ENCODE data around the gene EML2.

EML2 gene

DNA sequence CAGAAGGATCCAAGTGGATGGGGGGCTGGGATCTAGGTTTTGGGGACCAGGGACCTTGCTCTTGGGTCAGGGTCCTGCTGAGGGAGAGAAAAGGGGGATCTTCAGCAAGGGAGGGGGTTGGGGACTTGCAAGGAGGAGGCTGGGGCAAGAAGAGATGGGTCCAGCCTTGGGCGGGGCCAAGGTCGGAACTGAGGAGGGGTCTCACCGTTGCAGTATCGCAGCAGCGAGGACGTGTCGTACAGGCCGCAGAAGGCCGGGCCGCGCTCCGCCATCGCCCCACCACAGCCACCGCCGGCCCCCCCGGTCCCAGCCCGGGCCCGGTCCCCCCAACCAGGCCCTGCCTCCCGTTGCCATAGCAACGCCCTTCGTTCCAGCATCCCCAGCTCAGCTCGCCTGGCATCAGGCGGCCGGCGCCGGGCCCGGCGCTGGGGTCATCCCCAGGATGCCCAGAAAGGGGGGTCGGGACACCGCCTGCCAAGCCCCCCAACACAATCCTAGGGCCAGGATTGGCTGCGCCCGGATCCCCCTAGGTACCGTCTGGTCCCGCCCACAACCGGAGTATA lies 6.0 kb upstream of the EML2 start:
- H3K9me3 ChIP-seq (ENCODE audit: control insufficient read depth, insufficient read depth, low read length) = no peaks in the 10 kb centered on the region
- no peaks in the 10 kb centered on the region for H4K20me1 ChIP-seq (ENCODE audit: control insufficient read depth, insufficient read depth, low read depth, low read length)
- H3K9me2 ChIP-seq (replicated peaks; ENCODE audit: control insufficient read depth, low read length) = no peaks in the 10 kb centered on the region
- H3K4me3 ChIP-seq (ENCODE audit: low read length) = peak overlapping the region; percentile 71
- H3K27me3 ChIP-seq (ENCODE audit: control insufficient read depth, low read length) = peaks cover 18% of the 10 kb centered on the region
- peaks cover 46% of the 10 kb centered on the region for H3K4me1 ChIP-seq (ENCODE audit: control insufficient read depth, low read length)
- no peaks in the 10 kb centered on the region for H3K79me2 ChIP-seq (ENCODE audit: control insufficient read depth, low read length)
- H3F3A ChIP-seq (ENCODE audit: control insufficient read depth, insufficient read depth) = peaks cover 19% of the 10 kb centered on the region
- peak overlapping the region; percentile 69 for H3K4me2 ChIP-seq (ENCODE audit: low read length)
- H3K27ac ChIP-seq (ENCODE audit: low read depth, low read length) = no peak overlapping the region
- TF ChIP-seq, protein P1, sequence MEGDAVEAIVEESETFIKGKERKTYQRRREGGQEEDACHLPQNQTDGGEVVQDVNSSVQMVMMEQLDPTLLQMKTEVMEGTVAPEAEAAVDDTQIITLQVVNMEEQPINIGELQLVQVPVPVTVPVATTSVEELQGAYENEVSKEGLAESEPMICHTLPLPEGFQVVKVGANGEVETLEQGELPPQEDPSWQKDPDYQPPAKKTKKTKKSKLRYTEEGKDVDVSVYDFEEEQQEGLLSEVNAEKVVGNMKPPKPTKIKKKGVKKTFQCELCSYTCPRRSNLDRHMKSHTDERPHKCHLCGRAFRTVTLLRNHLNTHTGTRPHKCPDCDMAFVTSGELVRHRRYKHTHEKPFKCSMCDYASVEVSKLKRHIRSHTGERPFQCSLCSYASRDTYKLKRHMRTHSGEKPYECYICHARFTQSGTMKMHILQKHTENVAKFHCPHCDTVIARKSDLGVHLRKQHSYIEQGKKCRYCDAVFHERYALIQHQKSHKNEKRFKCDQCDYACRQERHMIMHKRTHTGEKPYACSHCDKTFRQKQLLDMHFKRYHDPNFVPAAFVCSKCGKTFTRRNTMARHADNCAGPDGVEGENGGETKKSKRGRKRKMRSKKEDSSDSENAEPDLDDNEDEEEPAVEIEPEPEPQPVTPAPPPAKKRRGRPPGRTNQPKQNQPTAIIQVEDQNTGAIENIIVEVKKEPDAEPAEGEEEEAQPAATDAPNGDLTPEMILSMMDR (IDR thresholded peaks at IDR 0.05; ENCODE audit: low read depth, low read length, poor library complexity, severe bottlenecking) = no peak
- TF ChIP-seq EZH2phosphoT487 (IDR thresholded peaks at IDR 0.05; ENCODE audit: borderline replicate concordance, low read length) = no peak
- no peaks in the 10 kb centered on the region for H3K36me3 ChIP-seq (ENCODE audit: control insufficient read depth, low read length)

DNA sequence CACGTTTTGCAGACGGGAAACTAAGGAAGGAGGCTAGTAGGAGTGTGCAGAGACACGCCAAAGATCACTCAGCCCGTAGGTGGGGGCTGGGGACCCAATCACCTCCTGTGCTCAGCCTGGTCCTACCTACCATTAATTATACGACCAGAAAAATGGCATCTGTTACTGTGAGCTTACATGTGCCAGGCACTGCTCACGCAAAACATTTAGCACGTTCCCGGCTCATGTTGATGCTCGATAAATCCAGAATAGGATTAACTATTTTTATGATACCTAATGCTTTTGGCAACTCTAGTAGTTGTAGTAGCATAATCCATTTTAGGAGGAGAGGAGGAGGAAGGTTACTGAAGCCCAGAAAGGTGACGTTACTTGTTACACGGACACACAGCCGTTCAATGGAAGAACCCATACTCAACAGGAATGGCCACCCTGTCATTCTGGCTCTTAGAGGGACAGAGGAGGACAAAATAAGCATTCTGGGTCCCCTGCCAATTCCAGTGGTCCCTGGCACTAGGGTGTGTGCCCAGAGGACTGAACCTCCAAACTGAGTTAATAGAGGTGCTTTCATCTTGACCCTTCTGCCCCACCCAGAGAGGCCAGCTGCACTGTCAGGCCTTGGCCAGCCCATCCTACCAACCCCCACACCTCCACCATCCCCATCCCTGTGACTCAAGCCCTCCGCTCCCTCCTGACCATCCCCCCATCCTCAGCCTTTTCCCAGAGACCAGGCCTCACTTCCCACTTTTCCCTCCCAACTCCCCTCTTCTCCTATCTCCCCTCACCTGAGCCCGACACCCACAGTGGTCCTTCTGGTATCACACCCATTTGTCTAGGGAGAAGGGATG lies 5.0 kb upstream of the EML2 start:
- Histone ChIP-seq H3K27ac (ENCODE audit: low read depth, low read length) (no peak overlapping the region), H3K9me3 (ENCODE audit: control insufficient read depth, insufficient read depth, low read length) (no peaks in the 10 kb centered on the region), H3K27me3 (ENCODE audit: control insufficient read depth, low read length) (peaks cover 18% of the 10 kb centered on the region), H3K36me3 (ENCODE audit: control insufficient read depth, low read length) (no peaks in the 10 kb centered on the region), H3K4me1 (ENCODE audit: control insufficient read depth, low read length) (peaks cover 51% of the 10 kb centered on the region), H3F3A (ENCODE audit: control insufficient read depth, insufficient read depth) (peaks cover 21% of the 10 kb centered on the region), H3K4me2 (ENCODE audit: low read length) (peak overlapping the region; percentile 94; the same call in 1 of the 2 replicates), H3K9me2 (replicated peaks; ENCODE audit: control insufficient read depth, low read length) (no peaks in the 10 kb centered on the region), H3K4me3 (ENCODE audit: low read length) (no peak overlapping the region), H3K79me2 (ENCODE audit: control insufficient read depth, low read length) (no peaks in the 10 kb centered on the region), H4K20me1 (ENCODE audit: control insufficient read depth, insufficient read depth, low read depth, low read length) (no peaks in the 10 kb centered on the region)
- TF ChIP-seq, protein P1 (IDR thresholded peaks at IDR 0.05; ENCODE audit: low read depth, low read length, poor library complexity, severe bottlenecking) = no peak
- TF ChIP-seq EZH2phosphoT487 (IDR thresholded peaks at IDR 0.05; ENCODE audit: borderline replicate concordance, low read length) = no peak

DNA sequence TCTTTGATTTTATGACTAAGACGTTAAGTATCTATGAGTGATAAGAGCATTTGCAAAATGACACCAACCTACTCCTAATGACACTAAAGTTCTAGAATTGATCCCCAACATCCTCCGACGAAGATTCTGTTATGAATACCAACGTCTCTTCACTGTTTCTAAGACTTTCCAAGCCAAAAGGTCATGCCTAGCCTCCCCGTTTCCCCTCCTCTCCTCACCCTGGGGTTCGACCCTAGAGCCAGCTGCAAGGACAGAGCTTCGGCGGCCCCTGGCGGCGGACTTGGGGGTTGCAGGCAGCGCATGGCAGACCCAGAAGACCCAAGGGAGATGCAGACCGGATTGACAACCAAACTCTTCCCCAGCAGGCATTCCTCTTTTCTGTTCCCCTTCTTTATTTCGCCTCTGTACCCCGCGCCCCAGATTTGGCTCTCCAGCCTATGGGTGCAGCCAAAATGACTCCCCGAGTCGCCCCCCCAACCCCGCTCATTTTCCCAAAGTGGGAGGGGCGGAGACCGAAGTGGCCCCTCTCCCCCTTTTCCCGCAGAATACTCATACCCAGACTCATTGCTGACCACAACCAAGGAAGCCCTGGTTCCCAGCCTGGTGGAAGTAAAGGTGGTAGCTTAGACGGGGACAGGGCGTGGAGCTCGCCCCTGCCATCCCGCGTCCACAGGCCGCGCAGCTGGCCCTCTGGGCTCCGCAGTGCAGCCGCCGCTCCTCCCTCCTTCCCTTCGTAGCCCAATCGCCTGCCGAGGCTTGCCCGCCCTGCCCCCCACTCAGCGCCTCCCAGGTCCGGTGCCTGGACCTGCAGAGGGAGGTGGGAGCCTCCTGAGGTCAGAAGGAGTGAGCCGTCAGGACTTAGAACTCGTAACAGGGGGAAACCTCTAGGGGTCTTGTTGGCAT lies 4.1 kb upstream of the EML2 start:
- peak overlapping the region; percentile 83 for H3K27ac ChIP-seq (ENCODE audit: low read depth, low read length)
- peaks cover 18% of the 10 kb centered on the region for H3K27me3 ChIP-seq (ENCODE audit: control insufficient read depth, low read length)
- H3K4me2 ChIP-seq (ENCODE audit: low read length) = peak overlapping the region; percentile 94
- TF ChIP-seq, protein P1 (IDR thresholded peaks at IDR 0.05; ENCODE audit: low read depth, low read length, poor library complexity, severe bottlenecking) = peak; percentile 99
- no peak for TF ChIP-seq EZH2phosphoT487 (IDR thresholded peaks at IDR 0.05; ENCODE audit: borderline replicate concordance, low read length)
- H3K9me2 ChIP-seq (replicated peaks; ENCODE audit: control insufficient read depth, low read length) = no peaks in the 10 kb centered on the region
- H3K79me2 ChIP-seq (ENCODE audit: control insufficient read depth, low read length) = peaks cover 2% of the 10 kb centered on the region; the same call in 1 of the 2 replicates
- peak overlapping the region; percentile 53 for H3K4me3 ChIP-seq (ENCODE audit: low read length)
- H3K36me3 ChIP-seq (ENCODE audit: control insufficient read depth, low read length) = peaks cover 2% of the 10 kb centered on the region; the same call in 1 of the 2 replicates
- H3K9me3 ChIP-seq (ENCODE audit: control insufficient read depth, insufficient read depth, low read length) = no peaks in the 10 kb centered on the region
- H4K20me1 ChIP-seq (ENCODE audit: control insufficient read depth, insufficient read depth, low read depth, low read length) = no peaks in the 10 kb centered on the region
- H3K4me1 ChIP-seq (ENCODE audit: control insufficient read depth, low read length) = peaks cover 57% of the 10 kb centered on the region
- H3F3A ChIP-seq (ENCODE audit: control insufficient read depth, insufficient read depth) = peaks cover 21% of the 10 kb centered on the region
